GM18519 (cell line): ENCODE results near the gene PIWIL4.
"Not testable (repeated sequence)": the region's sequence is repeated elsewhere in the genome, so short reads cannot be mapped to it uniquely, and the experiment has no call there.

Source experiments
- ATAC-seq: cut with Tn5 transposase; IDR thresholded peaks from one replicate; pipeline ENCODE4 v1.9.1; 2021; ENCODE audit warnings: mild to moderate bottlenecking, moderate library complexity; ENCODE audit not compliant: unreplicated experiment, low FRiP score

The PIWIL4 gene

DNA sequence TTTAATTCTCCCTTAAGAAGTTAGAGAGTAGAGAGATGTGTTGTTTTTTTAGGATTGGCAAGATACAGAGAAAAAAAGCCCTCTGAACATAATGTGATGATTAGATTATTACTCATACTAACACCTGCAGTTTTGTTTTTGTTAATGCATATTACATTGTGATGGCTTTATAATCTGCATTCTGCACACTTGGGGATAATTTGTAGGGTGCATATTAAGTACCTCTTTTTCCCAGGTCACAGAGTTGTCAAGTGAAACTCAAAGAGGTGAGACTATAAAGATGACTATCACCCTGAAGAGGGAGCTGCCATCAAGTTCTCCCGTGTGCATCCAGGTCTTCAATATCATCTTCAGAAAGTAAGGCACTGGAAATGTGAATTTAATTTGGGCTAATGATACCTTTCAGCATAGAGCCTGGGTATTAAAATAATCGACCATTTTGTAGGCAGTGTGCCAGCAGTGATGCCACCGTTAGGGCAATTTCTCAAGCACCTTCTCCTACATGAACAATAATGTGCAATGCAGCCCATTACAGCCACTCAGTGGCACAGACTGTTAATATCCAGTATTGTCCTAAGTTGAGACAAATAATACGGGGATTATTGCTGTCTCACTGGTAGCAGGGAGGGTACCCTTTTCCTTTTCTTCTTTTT lies 16.2 kb downstream of the PIWIL4 start:
- no peak for ATAC-seq

DNA sequence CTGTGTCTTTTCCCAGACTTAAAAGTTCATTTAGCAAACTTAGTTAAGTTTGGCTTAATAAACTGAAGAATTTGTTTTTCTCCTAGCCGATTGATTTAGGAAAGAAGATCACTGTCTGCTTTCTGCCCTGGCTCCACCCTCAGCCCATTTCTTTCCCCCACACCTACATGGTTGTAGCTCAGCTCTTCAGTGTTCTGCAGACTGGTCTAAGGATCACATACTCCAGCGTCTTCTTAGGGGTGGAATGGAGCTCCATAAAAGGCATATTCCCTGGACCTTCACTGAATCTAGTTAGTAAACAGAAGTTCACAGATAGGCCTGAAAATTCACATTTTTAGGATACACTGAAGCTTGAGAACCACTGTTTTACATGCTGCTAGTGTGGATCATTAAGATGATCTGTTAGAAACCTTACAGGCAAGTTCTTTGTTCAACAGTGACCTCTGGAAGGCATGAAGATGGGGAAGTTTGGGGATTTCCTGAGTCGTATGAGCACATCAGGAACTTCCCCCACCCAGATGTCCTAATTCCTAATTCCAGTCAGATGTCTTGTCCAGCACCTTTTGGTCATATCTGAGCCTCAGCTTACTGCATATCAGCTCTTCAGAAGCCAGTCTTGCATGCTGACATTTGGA lies 16.8 kb downstream of the PIWIL4 start:
- ATAC-seq, result no peak

DNA sequence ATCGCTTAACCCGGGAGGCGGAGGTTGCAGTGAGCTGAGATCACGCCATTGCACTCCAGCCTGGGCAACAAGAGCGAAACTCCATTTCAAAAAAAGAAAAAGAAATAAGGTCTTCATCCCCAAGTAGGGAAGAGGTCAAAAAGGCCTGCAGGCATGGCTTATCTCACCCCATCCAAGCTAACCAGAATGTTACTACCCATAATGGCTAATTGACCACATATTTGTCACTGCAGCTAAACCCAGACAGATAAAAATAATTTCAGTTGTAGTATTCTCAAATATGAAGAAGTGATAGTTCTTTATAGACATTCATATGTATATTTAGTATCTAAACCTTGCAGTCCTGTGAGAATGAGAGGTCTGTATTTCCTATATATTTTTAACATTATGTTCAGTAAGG lies 17.8 kb downstream of the PIWIL4 start:
- ATAC-seq, result no peak

DNA sequence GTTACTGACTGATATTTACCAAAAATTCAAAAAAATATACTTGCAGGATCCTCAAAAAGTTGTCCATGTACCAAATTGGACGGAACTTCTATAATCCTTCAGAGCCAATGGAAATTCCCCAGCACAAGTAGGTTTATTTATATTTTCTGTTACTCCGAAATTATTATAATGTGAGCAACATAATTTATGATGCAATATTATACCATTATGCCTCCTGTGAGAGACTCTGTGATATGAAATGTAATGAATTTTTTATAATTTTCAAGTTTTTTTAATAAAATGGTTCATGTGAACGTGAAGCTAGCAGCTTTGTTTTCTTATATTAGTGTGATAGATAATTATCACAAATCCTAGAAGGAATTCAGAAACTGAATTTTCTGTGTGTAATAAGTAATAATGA lies 18.2 kb downstream of the PIWIL4 start:
- no peak for ATAC-seq

DNA sequence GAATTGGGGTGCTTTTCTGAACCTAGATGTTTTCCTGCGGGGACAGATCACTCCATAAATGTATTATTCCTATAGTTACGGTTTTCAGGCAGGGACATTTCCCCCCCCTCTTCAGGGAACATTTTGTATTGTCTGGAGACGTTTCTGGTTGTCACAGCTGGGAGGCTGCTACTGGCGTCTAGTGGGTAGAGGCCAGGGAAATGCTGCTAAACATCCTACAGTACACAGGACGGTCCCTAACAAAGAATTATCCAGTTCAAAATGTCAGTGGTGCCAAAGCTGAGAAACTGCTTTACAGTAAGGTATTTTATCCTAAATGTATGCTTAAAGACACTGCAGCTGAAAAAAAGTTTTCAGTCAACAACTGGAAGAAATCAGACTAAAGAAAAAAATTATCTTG lies 19.4 kb downstream of the PIWIL4 start:
- no peak for ATAC-seq

DNA sequence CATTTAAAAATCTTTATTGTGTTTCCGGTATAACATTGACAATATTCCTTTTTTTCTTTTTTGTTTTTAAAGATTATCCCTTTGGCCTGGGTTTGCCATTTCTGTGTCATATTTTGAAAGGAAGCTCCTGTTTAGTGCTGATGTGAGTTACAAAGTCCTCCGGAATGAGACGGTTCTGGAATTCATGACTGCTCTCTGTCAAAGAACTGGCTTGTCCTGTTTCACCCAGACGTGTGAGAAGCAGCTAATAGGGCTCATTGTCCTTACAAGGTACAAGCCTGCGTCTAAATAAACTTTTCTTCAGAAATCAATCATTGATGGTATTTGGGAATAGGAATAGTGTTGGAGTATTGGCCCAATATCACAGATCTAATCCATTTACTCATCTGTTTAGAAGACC lies 19.8 kb downstream of the PIWIL4 start:
- ATAC-seq, result no peak

DNA sequence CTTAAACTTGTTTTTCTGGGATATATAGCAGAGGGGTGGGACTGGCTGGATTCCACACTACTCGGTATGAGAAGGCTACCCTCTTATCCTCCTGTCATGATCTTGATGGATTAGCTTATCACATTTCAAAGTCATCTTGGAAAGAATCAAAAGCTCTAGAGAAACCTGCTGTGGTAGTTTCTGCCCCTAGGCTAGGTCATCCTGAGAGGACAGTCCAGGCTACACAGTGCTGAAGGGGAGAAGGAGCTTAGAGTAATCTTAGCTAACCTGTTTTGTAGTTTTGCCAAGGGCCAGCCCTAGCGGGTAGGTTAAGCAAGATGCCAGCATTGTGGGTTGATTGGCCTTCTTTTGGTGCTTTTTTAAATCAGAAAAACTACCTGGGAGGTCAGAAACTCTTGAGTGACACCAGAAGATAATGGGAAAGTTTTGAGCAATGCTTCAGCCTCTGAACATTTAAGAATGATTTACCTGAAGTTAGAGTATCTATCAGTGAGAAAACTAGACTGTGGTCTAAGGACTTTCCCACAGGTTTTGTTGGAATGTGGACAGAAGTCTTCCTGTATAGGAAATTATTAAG lies 21.3 kb downstream of the PIWIL4 start:
- ATAC-seq, result no peak

DNA sequence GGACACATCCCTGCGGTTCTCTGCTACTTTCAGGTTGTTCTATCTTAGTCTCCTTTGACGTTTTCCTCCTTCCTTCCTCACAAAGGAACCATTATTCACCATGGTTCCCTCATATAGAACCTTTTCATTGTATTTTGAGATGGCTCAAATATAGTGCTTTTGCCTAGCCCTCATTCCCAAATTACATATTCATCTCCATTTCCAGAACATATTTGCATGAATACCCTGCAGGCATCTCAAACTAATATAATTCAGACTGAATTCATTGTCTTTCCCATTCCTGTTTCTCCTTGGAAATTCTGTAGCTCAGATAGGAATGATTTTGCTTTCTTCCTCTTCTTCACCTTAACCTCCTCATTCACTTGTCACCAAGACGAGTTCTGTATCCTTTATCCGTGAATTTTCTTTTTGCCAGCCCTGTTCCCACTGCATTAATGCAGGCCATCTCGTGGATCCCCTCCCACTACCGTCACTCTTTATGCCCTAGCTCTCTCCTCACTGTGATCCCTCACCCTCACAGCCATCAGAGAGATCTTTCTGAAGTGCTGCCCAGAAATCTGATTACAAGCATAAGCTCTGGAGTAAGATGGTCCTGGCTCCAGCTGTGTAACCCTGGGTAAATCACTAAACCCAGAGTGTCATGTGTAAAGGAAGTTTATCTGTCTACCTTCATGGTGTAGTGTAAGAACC lies 23.3 kb downstream of the PIWIL4 start:
- no peak for ATAC-seq

DNA sequence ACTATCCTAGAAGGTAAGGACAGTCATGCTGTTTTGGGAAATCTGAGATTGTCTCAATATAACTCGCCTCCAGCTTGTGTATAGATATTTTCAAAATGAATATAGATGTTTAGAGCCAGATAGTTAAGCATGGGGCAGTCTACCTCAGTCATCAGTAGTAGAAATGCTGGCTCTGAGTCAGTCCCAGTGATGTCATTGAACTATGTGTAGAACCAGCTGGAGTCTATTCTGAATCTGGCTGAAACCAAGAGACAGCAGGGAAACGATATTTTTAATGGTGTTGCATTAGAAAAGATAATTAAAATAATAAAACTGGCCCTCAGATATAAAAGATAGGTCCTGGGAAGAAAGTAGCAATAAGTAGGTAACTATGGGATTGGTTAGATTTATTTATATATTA lies 25.9 kb downstream of the PIWIL4 start:
- peak; percentile 67 for ATAC-seq

DNA sequence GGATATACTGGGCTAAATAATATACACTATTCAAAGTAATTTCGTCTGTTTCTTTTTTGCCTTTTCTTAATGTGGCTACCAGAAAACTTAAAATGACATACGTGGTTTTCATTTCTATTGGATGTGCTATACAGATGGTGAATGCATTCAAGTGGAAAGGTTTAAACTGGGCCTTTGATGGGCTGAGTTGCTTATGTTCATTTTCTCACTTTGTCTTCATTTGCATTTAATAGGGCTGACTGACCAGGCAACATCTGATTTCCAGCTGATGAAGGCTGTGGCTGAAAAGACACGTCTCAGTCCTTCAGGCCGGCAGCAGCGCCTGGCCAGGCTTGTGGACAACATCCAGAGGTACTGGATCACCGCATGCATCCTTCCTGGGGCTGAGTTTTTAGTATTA lies 27.9 kb downstream of the PIWIL4 start:
- no peak for ATAC-seq

DNA sequence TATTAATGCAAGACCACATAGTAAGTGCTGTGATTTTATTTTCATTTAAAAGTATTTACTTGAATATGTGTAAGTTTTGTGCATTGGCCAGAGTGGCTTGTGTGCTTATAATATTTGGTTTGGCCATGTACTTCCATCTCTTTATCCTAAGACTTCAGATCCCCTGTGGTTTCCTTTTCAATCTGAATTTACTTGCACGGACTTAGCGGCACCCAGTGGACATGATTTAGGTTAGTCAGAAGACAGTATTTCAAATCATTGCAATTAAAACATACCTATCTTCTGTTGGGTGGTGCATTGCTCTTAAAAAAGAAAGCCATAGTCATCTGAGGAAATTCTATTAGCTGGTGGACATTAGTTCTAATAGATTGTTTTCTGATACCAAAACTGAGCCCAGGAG lies 30.7 kb downstream of the PIWIL4 start:
- ATAC-seq, result no peak

DNA sequence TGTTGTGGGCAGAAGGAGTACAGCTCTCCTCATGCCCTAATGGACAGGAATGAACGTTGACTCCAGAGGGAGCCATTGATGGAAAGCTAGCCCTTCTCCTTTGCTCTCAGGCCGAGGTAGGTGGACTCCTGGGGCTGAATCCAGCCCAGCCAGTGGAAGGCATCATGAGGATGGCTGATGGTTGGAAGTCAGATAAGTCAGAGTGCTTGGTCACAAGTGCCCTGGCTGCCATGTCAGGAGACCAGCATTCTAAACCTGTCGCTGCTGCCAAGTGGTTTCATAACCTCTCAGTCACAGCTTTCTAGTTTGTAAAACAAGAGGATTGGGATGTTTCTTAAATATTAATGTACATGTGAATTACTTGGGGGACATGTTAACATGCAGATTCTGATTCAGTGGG lies 32.3 kb downstream of the PIWIL4 start:
- ATAC-seq, result no peak

DNA sequence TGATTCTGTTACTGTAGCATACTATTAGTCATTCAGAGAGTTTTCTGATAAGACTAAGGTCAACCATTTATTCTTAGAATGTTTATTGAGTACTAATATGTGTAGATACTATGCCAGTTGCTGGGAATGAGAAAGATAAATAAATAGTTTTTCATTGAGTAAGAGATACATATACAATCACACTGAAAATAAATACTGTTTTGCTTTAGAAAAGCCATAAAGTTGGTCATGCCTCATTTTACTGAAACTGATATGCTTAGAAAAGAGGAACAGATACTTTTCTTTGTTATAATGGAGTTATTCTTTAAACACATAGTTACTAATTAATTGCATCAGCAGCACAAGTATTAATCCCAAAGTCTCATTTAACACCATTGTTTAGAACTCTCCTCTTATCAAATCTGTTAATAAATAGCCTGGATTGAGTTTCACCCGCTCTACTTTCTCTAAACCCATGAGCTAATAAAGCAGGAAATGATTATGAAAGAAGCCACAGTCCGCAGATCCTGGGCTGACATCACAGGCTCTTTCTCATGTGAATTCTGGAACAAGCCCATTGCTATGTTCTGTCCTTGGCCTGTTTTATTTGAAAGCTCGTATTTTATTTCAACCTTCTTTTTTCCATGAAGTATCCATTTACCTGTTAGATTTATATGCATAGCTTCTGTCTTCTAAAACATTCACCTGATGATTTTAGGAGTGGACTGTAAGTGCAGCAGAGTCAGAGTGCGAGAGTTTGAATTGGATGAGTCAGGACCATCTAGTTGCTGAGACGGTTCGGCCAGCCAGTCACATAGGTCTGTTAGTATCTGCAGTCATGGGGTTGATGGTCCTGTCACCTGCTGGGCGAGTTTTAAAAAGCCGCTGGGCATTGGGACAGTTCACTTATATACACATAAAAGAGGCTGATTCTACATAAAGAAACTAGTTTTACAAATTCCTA lies 35.5 kb downstream of the PIWIL4 start:
- ATAC-seq, result peak; percentile 62

DNA sequence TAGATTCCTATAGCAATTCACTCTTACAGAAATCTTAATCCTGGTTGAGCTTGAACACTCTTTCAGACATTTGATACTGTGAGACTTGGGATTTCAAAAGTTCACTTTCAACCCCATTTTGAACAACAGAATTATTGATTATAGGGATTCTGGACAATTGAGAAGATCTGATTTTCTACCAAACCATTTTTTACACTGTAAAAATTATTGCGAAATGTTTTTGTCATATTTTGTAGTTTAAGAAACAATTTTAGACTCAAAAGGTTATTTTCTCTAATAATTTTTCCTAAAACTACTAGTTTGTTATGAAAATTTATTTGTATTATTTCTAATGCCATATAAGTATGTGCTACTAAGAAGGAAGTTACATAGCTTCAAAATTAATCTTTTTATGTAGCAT lies 36.4 kb downstream of the PIWIL4 start:
- ATAC-seq, result no peak

DNA sequence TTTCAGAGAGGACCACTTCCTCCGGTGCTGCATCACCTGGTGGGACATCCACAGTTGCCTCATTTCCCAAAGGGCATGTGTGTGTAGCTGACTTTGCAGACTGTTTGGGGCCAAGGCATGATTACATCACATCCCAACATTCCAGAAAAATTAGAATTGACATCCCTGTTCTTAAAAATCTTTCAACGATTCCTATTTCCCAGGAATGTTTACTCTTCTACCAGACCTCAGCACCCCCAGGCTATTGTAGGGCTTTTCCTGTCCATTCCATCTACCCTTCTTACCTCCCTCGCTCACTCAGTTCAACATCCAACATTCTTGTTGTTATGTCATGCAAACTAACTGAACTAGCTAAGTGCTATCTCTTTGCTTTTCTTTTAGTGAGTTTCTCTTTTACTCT lies 37.3 kb downstream of the PIWIL4 start:
- ATAC-seq, result no peak

DNA sequence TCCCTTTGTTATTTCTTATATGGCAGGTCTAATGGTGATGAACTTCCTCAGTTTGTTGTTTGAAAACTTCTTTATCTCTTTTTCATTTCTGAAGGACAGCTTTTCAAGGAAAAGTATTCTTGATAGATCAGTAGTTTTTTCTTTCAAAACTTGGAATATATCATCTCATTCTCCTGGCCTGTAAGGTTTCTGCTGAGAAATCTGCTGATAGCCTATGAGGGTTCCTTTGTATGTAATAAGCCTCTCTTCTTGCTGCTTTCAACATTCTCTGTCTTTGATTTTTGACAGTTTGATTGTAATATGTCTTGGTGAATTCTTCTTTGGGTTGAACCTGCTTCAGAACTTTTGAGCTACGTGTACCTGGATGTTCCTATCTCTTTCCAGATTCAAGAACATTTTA lies 46.0 kb downstream of the PIWIL4 start:
- no peak for ATAC-seq

DNA sequence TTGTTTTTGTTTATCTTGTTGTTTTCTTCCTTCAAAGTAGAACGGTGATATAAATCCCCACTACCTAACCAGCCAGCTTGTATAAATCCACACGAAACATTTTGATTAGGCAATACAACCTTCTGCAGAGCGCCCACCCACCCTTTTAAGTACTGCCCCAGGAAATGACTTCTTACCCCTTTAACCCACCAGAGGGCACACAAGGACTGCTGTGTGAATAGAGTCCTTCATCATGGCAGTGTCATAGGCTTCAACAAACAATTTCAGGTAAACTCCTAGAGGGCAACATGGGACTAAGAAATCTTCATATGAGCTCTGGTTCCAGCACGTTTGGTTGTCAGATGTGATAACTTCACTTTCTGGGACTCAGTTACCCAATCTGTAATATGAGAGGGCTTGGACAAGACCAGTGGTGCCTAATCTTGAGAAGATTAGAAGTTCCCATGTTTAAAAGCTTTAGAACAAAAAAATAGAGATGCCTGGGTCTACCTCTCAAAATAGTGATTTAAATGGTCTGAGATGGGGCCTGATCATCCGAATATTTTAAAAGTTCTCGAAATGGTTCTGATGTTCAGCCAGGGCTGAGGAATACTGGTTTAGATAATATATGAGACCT lies 56.1 kb downstream of the PIWIL4 start:
- ATAC-seq, result no peak

DNA sequence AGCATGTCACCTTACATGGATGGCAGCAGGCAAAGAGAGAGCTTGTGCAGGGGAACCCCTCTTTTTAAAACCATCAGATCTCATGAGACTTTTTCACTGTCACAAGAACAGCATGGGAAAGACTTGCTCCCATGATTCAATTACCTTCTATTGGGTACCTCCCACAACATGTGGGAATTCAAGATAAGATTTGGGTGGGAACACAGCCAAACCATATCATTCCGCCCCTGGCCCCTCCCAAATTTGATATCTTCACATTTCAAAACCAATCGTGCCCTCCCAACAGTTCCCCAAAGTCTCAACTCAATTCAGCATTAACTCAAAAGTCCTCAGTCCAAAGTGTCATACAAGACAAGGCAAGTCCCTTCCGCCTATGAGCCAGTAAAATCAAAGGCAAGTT lies 58.3 kb downstream of the PIWIL4 start:
- ATAC-seq, result not testable (repeated sequence)

DNA sequence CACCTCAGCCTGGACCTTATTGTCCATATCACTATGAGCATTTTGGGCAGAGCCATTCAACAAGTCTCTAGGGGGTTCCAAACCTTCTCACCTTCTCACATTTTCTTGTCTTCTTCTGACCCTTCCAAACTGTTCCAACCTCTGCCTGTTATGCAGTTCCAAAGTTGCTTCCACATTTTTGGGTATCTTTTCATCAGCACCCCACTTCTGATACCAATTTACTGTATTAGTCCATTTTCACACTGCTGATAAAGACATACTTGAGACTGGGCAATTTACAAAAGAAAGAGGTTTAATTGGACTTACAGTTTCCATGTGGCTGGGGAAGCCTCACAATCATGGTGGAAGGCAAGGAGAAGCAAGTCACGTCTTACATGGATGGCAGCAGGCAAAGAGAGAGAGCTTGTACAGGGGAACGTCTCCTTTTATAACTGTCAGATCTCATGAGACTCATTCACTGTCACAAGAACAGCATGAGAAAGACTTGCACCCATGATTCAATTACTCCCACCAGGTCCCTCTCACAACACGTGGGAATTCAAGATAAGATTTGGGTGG lies 59.9 kb downstream of the PIWIL4 start:
- not testable (repeated sequence) for ATAC-seq

DNA sequence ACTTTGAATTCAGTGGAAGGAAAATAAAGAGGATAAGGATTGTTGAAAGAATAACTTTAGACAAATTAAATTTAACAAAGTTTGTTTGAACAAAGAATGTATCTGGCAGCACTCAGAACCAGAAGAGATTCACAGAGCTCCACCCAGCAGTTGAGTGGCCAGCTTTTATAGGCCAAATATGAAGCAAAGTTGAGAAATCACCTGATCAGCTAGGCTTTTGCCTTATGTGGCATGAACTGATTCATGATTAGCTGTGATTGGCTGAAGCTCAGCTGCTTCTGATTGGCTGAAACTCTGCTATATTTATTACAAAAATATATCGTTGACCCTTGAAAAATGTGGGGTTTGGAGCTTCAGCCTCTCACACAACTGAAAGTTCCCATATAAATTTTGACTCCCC lies 62.6 kb downstream of the PIWIL4 start:
- no peak for ATAC-seq
